CD4-positive, CD25-positive, alpha-beta regulatory T cell (primary cell): ENCODE results near the gene SNTB2. TPM values are rescaled to one million over a fixed set of nuclear protein-coding genes. Genes with fewer than 3 reads are reported as not detected.
A peak's percentile ranks its signal among the peaks of the same experiment; 100 is the strongest.

Experiments
- ATAC-seq, 2 donors: fragments of 150-1000 bp; cut with Tn5 transposase; one replicate each; pipeline ENCODE4 v1.10.0; 2021; ENCODE audit warnings: low read depth in 2 of 2, moderate number of reproducible peaks in 2 of 2, moderate library complexity in 1 of 2
- DNase-seq, 3 donors: peaks; one replicate each; pipeline versions ENCODE4 v3.0.0 to v3.0.0-alpha.2; 2012 to 2022; ENCODE audit warnings: mixed read lengths in 1 of 3
- H3K27ac ChIP-seq: one replicate; pipeline ENCODE4 v1.7.0; 2013; ENCODE audit warnings: mild to moderate bottlenecking, low read length; ENCODE audit not compliant: insufficient read depth, poor library complexity, severe bottlenecking
- H3K27me3 ChIP-seq: one replicate; pipeline ENCODE4 v1.7.0; 2013; ENCODE audit warnings: low read length; ENCODE audit not compliant: control insufficient read depth, insufficient read depth
- H3K36me3 ChIP-seq: one replicate; pipeline ENCODE4 v1.7.0; 2013; ENCODE audit warnings: mild to moderate bottlenecking, low read length, moderate library complexity; ENCODE audit not compliant: control insufficient read depth, insufficient read depth
- H3K4me1 ChIP-seq: 2 replicates; pipeline ENCODE4 v1.7.0; 2013; ENCODE audit warnings: mild to moderate bottlenecking, low read length; ENCODE audit not compliant: insufficient read depth, control insufficient read depth, poor library complexity, severe bottlenecking
- H3K4me3 ChIP-seq: one replicate; pipeline ENCODE4 v1.7.0; 2013; ENCODE audit warnings: low read depth, mild to moderate bottlenecking, low read length, moderate library complexity
- H3K9me3 ChIP-seq, 2 experiments: 1 replicate in 1 of 2; 2 replicates in 1 of 2; pipeline ENCODE4 v1.7.0; 2013; ENCODE audit warnings: low read length in 2 of 2, mild to moderate bottlenecking in 1 of 2, moderate library complexity in 1 of 2; ENCODE audit not compliant: control insufficient read depth in 2 of 2
- H3K27ac Mint-ChIP-seq, 3 donors: one replicate each; pipeline ENCODE4 v1.8.0; 2020 to 2022; ENCODE audit warnings: mild to moderate bottlenecking in 3 of 3, mixed read lengths in 3 of 3, moderate library complexity in 2 of 3
- H3K27me3 Mint-ChIP-seq: one replicate; pipeline ENCODE4 v1.8.0; 2022; ENCODE audit warnings: mild to moderate bottlenecking, mixed read lengths
- H3K36me3 Mint-ChIP-seq: one replicate; pipeline ENCODE4 v1.8.0; 2020; ENCODE audit warnings: mixed read lengths
- H3K4me1 Mint-ChIP-seq, 4 donors: one replicate each; pipeline ENCODE4 v1.8.0; 2020 to 2022; ENCODE audit warnings: mixed read lengths in 4 of 4, mild to moderate bottlenecking in 1 of 4
- H3K4me3 Mint-ChIP-seq, 4 donors: one replicate each; pipeline ENCODE4 v1.8.0; 2020 to 2022; ENCODE audit warnings: mild to moderate bottlenecking in 4 of 4, mixed read lengths in 4 of 4, moderate library complexity in 3 of 4
- H3K9me3 Mint-ChIP-seq, 7 donors: one replicate each; pipeline ENCODE4 v1.8.0; 2020 to 2022; ENCODE audit warnings: mixed read lengths in 7 of 7, mild to moderate bottlenecking in 3 of 7, moderate library complexity in 2 of 7
- polyA plus RNA-seq, 4 donors: library from polyadenylated mRNA; unstranded; fragments of 300-500 nt; fragmentation: Illumina TruSeq; gene quantifications; one replicate each; pipeline ENCODE4 v1.2.3, GENCODE V29; 2021
- total RNA-seq: library from RNA; stranded (reverse); gene quantifications from one replicate; pipeline ENCODE4 v1.2.3, GENCODE V29; 2022

SNTB2 gene
- total and polyA plus RNA-seq, 5 donors from 2014 or later: 5.9 to 25.9 (median 7.7) TPM

DNA sequence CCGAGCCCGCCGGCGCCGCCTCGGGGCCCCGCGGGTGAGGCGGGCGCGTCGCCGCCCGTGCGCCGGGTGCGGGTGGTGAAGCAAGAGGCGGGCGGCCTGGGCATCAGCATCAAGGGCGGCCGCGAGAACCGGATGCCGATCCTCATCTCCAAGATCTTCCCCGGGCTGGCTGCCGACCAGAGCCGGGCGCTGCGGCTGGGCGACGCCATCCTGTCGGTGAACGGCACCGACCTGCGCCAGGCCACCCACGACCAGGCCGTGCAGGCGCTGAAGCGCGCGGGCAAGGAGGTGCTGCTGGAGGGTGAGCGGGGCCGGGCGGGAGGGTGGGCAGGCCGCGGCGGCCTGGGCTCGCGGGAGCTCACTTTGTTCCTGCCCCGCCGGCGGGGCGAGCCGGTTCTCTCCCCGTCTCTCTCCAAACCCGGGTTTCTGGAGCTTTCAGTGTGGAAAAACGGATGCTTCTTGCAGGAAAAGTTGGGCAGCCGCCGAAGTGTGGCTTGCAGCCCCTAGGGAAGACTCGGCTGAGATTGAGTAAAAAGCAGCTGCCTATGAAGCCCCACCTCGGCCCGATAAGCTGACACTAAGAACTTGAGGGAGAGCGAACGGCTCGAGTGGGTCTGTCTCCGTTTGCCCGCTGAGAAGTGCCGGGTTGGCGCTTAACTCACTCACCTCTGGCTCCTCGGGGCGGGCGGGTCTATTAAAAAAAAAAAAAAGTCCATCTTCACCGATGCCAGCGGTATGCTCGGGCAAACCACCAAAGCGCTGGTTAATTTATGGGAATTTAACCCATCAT is 677 bp downstream of the SNTB2 start:
- H3K4me3 Mint-ChIP-seq: peak overlapping the region; percentile 91 to 98 (median 94)
- peak; percentile 35 to 38 for ATAC-seq
- peak overlapping the region; percentile 47 to 75 (median 67) for H3K27ac Mint-ChIP-seq
- H3K4me3 ChIP-seq: peak overlapping the region; percentile 87
- H3K36me3 Mint-ChIP-seq: no peaks in the 10 kb centered on the region
- H3K27me3 Mint-ChIP-seq: peaks cover 4% of the 10 kb centered on the region
- H3K27me3 ChIP-seq: no peaks in the 10 kb centered on the region
- no peaks in the 10 kb centered on the region for H3K9me3 ChIP-seq
- H3K9me3 Mint-ChIP-seq: no peaks in the 10 kb centered on the region
- H3K4me1 ChIP-seq: peaks cover 46% of the 10 kb centered on the region
- DNase-seq: peak; percentile 35 to 64 (median 59)
- no peaks in the 10 kb centered on the region for H3K36me3 ChIP-seq
- H3K27ac ChIP-seq: peak overlapping the region; percentile 78
- H3K4me1 Mint-ChIP-seq: peaks cover 21 to 54% (median 41%) of the 10 kb centered on the region in 4 donors

DNA sequence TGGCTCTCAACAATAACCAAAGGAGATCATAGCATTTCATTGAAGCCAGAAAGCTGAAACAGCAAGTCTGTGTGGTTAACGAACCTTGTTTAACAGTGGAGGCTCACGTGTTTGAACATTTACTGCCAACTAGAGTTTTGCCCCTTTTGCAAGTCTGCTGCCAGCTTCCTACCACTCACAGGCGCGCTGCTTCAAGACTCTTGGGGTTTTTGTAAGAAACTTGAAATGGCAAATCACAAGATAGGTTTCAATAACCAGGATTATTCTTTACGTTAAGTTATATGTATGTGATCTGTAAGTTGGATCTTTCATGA is 1.2 kb downstream of the SNTB2 start:
- H3K36me3 Mint-ChIP-seq: no peaks in the 10 kb centered on the region

DNA sequence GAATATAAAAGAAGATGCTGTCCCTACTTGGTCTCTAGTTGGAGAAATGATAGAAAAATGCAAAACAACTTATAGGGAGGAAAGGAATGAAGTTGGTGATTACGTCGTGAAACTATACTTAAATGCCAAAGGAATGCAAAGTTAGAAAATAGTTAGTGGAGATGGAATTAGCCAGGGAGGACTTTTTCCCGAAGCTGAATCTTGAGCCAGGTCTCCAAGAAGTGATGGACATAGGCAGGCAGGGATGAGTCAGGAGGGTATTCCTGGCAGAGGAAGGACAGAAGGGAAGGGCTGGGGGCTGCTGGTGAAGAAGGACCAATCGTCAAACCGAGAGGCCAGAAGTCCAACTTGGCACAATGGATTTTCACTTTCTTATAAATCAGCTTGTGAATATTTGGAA is 1.8 kb downstream of the SNTB2 start:
- DNase-seq: no peak
- H3K4me1 Mint-ChIP-seq: peaks cover 21 to 58% (median 43%) of the 10 kb centered on the region in 4 donors
- H3K36me3 Mint-ChIP-seq: no peaks in the 10 kb centered on the region
- ATAC-seq: no peak
- no peaks in the 10 kb centered on the region for H3K9me3 ChIP-seq
- peaks cover 46% of the 10 kb centered on the region for H3K4me1 ChIP-seq
- no peaks in the 10 kb centered on the region for H3K27me3 ChIP-seq
- H3K27me3 Mint-ChIP-seq: peaks cover 4% of the 10 kb centered on the region
- H3K4me3 ChIP-seq: peak overlapping the region; percentile 87
- peak overlapping the region; percentile 5 to 75 (median 47) for H3K27ac Mint-ChIP-seq
- peak overlapping the region; percentile 91 to 98 (median 94) for H3K4me3 Mint-ChIP-seq
- H3K27ac ChIP-seq: no peak overlapping the region
- no peaks in the 10 kb centered on the region for H3K9me3 Mint-ChIP-seq
- H3K36me3 ChIP-seq: no peaks in the 10 kb centered on the region

More for the DNA sequence above, 1.2 kb downstream of the SNTB2 start:
- H3K4me1 ChIP-seq: peaks cover 46% of the 10 kb centered on the region
- ATAC-seq: peak; percentile 27 to 41
- DNase-seq: peak in 2 of 3 donors; percentile 2 to 78
- no peaks in the 10 kb centered on the region for H3K9me3 ChIP-seq
- Mint-ChIP-seq H3K4me3 (peak overlapping the region; percentile 91 to 98 (median 94)), H3K27ac (peak overlapping the region; percentile 47 to 75 (median 67)), H3K4me1 (peaks cover 21 to 58% (median 43%) of the 10 kb centered on the region in 4 donors), H3K27me3 (peaks cover 4% of the 10 kb centered on the region), H3K9me3 (no peaks in the 10 kb centered on the region)
- H3K27me3 ChIP-seq: no peaks in the 10 kb centered on the region
- no peaks in the 10 kb centered on the region for H3K36me3 ChIP-seq
- peak overlapping the region; percentile 78 for H3K27ac ChIP-seq
- peak overlapping the region; percentile 87 for H3K4me3 ChIP-seq

DNA sequence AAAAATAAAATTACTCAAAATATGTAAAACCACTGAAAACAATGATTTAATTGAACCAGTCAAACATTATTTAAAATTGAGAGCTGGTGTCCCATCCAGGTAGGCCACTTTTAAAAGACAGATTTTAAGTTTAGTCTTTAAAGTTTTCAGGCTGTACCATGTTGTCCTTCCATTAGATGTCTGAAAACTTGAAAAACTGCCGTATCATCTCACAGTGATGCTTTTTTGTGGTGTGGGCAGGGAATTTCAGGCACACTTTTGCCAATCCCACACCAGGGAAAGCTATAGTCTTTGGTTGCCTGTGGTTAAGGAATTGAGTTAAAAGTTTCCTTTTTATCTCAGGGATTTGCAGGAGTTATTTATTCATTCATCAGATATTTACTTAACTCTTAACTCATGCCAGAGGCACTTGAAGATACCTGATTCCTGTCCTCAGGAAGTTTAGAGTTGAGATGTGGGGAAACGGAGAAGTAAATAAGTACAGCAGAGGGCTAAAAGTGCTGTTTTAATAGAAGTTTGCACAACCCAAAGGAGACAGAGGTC is 3.2 kb downstream of the SNTB2 start:
- no peaks in the 10 kb centered on the region for H3K36me3 Mint-ChIP-seq
- peaks cover 4% of the 10 kb centered on the region for H3K27me3 Mint-ChIP-seq
- Histone ChIP-seq H3K36me3 (no peaks in the 10 kb centered on the region), H3K4me1 (peaks cover 41% of the 10 kb centered on the region), H3K9me3 (no peaks in the 10 kb centered on the region), H3K27ac (no peak overlapping the region), H3K27me3 (no peaks in the 10 kb centered on the region), H3K4me3 (peak overlapping the region; percentile 28)
- H3K4me3 Mint-ChIP-seq: peak overlapping the region in 3 of 4 donors; percentile 23 to 66 (median 57)
- DNase-seq: no peak
- H3K4me1 Mint-ChIP-seq: peaks cover 21 to 64% (median 45%) of the 10 kb centered on the region in 4 donors
- H3K27ac Mint-ChIP-seq: peak overlapping the region in 2 of 3 donors; percentile 15 to 51
- ATAC-seq: no peak
- H3K9me3 Mint-ChIP-seq: no peaks in the 10 kb centered on the region

DNA sequence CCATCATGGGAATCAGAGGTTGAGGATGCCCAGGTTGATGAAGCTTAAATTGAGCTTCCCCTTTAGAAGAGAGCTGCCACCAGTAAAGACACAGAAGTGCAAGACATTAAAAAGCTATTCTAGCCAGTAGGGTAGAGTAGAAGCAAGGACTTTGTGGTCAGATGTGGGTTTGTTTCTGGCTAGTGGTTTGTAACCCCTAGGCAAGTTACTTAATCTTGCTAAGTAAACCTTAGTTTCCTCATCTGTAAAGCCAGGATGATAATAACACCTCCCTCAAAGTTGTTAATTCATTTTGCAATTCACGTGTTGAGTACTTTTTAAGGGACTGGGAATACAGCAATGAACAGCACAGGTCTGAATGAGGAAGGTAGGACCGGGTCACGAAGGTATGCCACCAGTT is 3.6 kb downstream of the SNTB2 start:
- no peaks in the 10 kb centered on the region for H3K9me3 Mint-ChIP-seq
- ATAC-seq (no peak), DNase-seq (peak in 1 of 3 donors; percentile 34)
- Histone ChIP-seq H3K4me3 (peak overlapping the region; percentile 4), H3K27me3 (no peaks in the 10 kb centered on the region), H3K9me3 (no peaks in the 10 kb centered on the region), H3K36me3 (no peaks in the 10 kb centered on the region), H3K27ac (no peak overlapping the region), H3K4me1 (peaks cover 40% of the 10 kb centered on the region)
- peaks cover 4% of the 10 kb centered on the region for H3K27me3 Mint-ChIP-seq
- peak overlapping the region in 1 of 3 donors; percentile 51 for H3K27ac Mint-ChIP-seq
- H3K36me3 Mint-ChIP-seq: no peaks in the 10 kb centered on the region
- peak overlapping the region; percentile 12 to 58 (median 40) for H3K4me3 Mint-ChIP-seq
- H3K4me1 Mint-ChIP-seq: peaks cover 21 to 64% (median 44%) of the 10 kb centered on the region in 4 donors

DNA sequence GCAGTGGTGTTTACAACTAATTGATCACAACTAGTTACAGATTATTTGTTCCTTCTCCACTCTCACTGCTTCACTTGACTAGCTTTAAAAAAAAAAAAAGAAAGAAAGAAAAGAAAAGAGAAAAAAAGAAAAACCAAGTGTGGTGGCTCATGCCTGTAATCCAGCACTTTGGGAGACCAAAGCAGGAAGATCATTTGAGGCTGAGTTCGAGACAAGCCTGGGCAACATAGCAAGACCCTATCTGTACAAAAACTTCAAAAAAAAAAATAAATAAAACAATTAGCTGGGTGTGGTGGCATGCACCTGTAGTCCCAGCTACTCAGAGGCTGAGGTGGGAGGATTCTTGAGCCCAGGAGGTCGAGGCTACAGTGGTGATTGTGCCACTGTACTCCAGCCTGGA is 4.2 kb downstream of the SNTB2 start:
- H3K27ac Mint-ChIP-seq: peak overlapping the region in 1 of 3 donors; percentile 51
- H3K9me3 Mint-ChIP-seq: no peaks in the 10 kb centered on the region
- Histone ChIP-seq H3K4me3 (peak overlapping the region; percentile 4), H3K9me3 (no peaks in the 10 kb centered on the region), H3K27ac (no peak overlapping the region), H3K27me3 (no peaks in the 10 kb centered on the region), H3K36me3 (no peaks in the 10 kb centered on the region), H3K4me1 (peaks cover 37% of the 10 kb centered on the region)
- DNase-seq (no peak), ATAC-seq (no peak)
- peak overlapping the region in 2 of 4 donors; percentile 12 to 58 for H3K4me3 Mint-ChIP-seq
- peaks cover 4% of the 10 kb centered on the region for H3K27me3 Mint-ChIP-seq
- peaks cover 21 to 60% (median 43%) of the 10 kb centered on the region in 4 donors for H3K4me1 Mint-ChIP-seq
- H3K36me3 Mint-ChIP-seq: no peaks in the 10 kb centered on the region

DNA sequence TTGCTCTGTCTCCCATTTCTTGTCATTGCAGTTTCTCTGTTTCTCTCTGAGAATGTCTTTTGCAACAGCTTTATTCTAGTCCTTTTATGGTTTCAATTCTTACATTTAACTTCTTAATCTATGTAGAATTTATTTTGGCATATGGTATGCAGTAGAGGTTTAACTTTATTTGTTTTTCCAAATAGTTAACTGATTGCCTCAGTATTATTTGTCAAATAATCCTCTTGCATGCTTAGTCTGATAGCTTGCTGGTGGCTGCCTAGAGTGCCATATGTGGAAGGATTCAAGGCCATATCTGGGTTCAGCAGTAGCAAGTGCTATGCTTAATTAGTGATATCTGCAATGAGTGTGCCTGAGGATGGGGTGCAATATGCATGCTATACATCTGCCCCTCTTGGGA is 6.9 kb downstream of the SNTB2 start:
- Histone ChIP-seq H3K9me3 (no peaks in the 10 kb centered on the region), H3K4me3 (no peak overlapping the region), H3K27me3 (no peaks in the 10 kb centered on the region), H3K27ac (no peak overlapping the region), H3K36me3 (no peaks in the 10 kb centered on the region), H3K4me1 (peaks cover 22% of the 10 kb centered on the region)
- DNase-seq (no peak), ATAC-seq (no peak)
- H3K4me1 Mint-ChIP-seq: peaks cover 10 to 47% (median 33%) of the 10 kb centered on the region in 4 donors
- H3K27me3 Mint-ChIP-seq: no peaks in the 10 kb centered on the region
- H3K4me3 Mint-ChIP-seq: no peak overlapping the region
- no peaks in the 10 kb centered on the region for H3K9me3 Mint-ChIP-seq
- H3K27ac Mint-ChIP-seq: no peak overlapping the region
- no peaks in the 10 kb centered on the region for H3K36me3 Mint-ChIP-seq
